HEK293T (cell line): Measurements from ENCODE around the gene EDC3.

Source experiments
- CTCF ChIA-PET: fragments of 350-600 bp; formaldehyde crosslinking; extraction: SDS; loops from one replicate; lab custom pipeline; 2021; ENCODE audit warnings: antibody characterized with exemption, inconsistent platforms; lab: Yijun Ruan, JAX
- POLR2A ChIA-PET: fragments of 350-600 bp; formaldehyde crosslinking; extraction: SDS; loops from one replicate; lab custom pipeline; 2020; ENCODE audit warnings: antibody characterized with exemption, inconsistent platforms; lab: Yijun Ruan, JAX
- DNase-seq: peaks from one replicate; pipeline ENCODE4 v3.0.0; 2012; ENCODE audit warnings: mixed read lengths; ENCODE audit errors: extremely low spot score
- ARNT ChIP-seq: fragments of 450-650 bp; IDR thresholded peaks from 2 replicates; pipeline ENCODE4 v1.6.1; 2017; ENCODE audit warnings: mild to moderate bottlenecking
- BHLHE40 ChIP-seq: fragments of 450-650 bp; IDR thresholded peaks from 2 replicates; pipeline ENCODE4 v1.6.1; 2016; ENCODE audit warnings: mild to moderate bottlenecking, moderate library complexity, borderline replicate concordance
- CTBP1 ChIP-seq: fragments of 450-650 bp; IDR thresholded peaks from 2 replicates; pipeline ENCODE4 v1.6.1; 2016; ENCODE audit warnings: borderline replicate concordance
- ELF4 ChIP-seq: fragments of 450-650 bp; IDR thresholded peaks from 2 replicates; pipeline ENCODE4 v1.6.1; 2017; ENCODE audit warnings: antibody characterized with exemption
- FOXA1 ChIP-seq: fragments of 450-650 bp; IDR thresholded peaks from 2 replicates; pipeline ENCODE4 v1.6.1; 2016; ENCODE audit warnings: mild to moderate bottlenecking
- FOXK2 ChIP-seq: fragments of 450-650 bp; IDR thresholded peaks from 2 replicates; pipeline ENCODE4 v1.6.1; 2016; ENCODE audit warnings: mild to moderate bottlenecking
- FOXM1 ChIP-seq: fragments of 450-650 bp; IDR thresholded peaks from 2 replicates; pipeline ENCODE4 v1.6.1; 2017; ENCODE audit warnings: mild to moderate bottlenecking, borderline replicate concordance
- HDGF ChIP-seq: fragments of 450-650 bp; IDR thresholded peaks from 2 replicates; pipeline ENCODE4 v1.6.1; 2017; ENCODE audit warnings: antibody characterized with exemption, borderline replicate concordance
- L3MBTL2 ChIP-seq: fragments of 450-650 bp; conservative IDR thresholded peaks from 2 replicates; pipeline ENCODE4 v1.6.1; 2016; ENCODE audit warnings: mild to moderate bottlenecking
- LEF1 ChIP-seq: fragments of 450-650 bp; IDR thresholded peaks from 2 replicates; pipeline ENCODE4 v1.6.1; 2017; ENCODE audit warnings: mild to moderate bottlenecking, borderline replicate concordance
- NFRKB ChIP-seq: fragments of 450-650 bp; IDR thresholded peaks from 2 replicates; pipeline ENCODE4 v1.6.1; 2016; ENCODE audit warnings: mild to moderate bottlenecking, moderate library complexity
- SP1 ChIP-seq: fragments of 450-650 bp; IDR thresholded peaks from 2 replicates; pipeline ENCODE4 v1.6.1; 2017
- SUZ12 ChIP-seq: fragments of 450-650 bp; IDR thresholded peaks from 2 replicates; pipeline ENCODE4 v1.6.1; 2016; ENCODE audit warnings: mild to moderate bottlenecking
- TARDBP ChIP-seq: fragments of 450-650 bp; IDR thresholded peaks from 2 replicates; pipeline ENCODE4 v1.6.1; 2016
- ZNF384 ChIP-seq: fragments of 450-650 bp; IDR thresholded peaks from 2 replicates; pipeline ENCODE4 v1.6.1; 2016
- TF ChIP-seq, protein P1 (sequence below): fragments of 450-650 bp; IDR thresholded peaks from 2 replicates; pipeline ENCODE4 v1.6.1; 2016

The EDC3 gene

DNA sequence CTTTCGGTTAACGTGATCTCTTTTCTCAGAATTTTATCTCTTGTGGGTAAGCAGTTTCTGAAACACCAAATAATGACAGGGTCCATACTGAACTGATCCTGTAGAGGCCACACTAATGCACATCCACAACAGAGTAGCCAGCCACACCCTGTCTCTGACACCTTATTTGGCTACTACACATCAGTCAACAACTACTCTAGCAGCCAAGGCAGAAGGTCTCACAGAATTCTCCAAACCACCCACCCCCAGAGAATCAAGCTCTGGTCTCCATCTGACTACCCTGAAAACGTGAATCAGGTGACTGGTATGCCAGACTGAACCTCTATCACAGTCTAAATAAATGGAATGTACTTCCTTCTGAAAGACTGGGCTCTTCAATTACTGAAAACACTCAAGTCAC is 38.0 kb downstream of the EDC3 start:
- DNase-seq = no peak
- ChIA-PET POLR2A (no interaction called here), CTCF (no interaction called here)

DNA sequence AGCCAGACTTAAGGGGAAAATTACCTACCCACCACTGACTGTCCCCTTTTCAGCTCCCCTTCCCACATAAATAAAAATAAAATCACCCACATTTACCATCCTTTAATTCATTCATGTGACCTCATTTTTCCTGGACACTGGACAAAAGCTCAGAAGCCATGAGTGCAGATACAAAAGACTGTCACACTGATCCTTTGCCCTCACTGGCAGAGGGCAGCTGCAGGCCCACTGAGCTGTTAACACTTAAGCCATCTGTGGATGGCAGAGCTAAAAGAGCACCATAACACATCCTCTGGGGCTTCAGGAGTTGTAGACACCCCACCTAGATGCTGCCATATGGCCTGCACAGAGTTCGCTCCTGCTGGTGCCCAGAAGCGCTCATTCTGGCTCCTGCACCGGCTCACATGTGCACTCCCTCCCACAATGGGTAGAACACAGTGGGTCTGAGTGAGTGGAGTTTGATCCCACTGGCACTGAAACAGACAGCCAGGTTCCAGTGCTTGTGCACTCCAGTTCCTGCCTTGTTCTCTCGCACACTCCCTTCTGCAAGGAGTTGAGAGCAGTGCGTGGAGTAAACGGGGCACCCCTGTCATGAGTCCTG is 38.8 kb downstream of the EDC3 start:
- no peak for DNase-seq
- ChIA-PET POLR2A (interaction anchor here (0.6 to 1.1 kb wide), 3 partner anchors 39 to 116 kb away, joined by 3 to 7 read pairs (median 3); partner anchors contain the start of genes ARID3B and EDC3), CTCF (no interaction called here)
- no peak for TF ChIP-seq FOXM1
- TF ChIP-seq, protein P1, sequence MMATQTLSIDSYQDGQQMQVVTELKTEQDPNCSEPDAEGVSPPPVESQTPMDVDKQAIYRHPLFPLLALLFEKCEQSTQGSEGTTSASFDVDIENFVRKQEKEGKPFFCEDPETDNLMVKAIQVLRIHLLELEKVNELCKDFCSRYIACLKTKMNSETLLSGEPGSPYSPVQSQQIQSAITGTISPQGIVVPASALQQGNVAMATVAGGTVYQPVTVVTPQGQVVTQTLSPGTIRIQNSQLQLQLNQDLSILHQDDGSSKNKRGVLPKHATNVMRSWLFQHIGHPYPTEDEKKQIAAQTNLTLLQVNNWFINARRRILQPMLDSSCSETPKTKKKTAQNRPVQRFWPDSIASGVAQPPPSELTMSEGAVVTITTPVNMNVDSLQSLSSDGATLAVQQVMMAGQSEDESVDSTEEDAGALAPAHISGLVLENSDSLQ = no peak
- TF ChIP-seq FOXA1 = no peak

More for the DNA sequence above, 38.0 kb downstream of the EDC3 start:
- no peak for TF ChIP-seq FOXM1
- no peak for TF ChIP-seq CTBP1
- TF ChIP-seq, protein P1 = no peak
- no peak for TF ChIP-seq SUZ12
- no peak for TF ChIP-seq ARNT
- TF ChIP-seq NFRKB = no peak
- no peak for TF ChIP-seq L3MBTL2
- TF ChIP-seq ELF4 = no peak
- TF ChIP-seq SP1 = no peak
- TF ChIP-seq ZNF384 = no peak
- TF ChIP-seq FOXA1 = no peak

DNA sequence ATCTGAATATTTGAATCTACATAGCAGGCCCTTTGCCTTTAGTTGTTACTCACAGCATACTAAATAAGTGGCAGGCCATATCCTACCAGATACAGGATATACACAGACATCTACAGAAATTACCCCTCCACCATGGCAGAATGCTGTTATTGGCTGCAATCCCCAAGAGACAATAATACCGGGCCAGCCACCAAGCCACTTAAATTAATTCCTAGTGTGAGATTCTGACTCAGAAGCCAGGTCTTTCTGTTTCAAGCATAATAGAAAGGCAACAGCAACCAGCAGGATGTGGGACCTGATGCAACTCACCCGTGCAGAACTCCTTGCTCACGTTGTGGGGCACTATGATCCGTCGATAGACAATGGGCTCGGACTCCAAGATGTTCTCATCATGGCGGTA is 40.4 kb downstream of the EDC3 start:
- ChIA-PET CTCF (no interaction called here), POLR2A (interaction anchor here (1.9 kb wide), 1 partner anchor 105 kb away, joined by 7 read pairs; no protein-coding TSS in a partner anchor)
- DNase-seq = no peak
- TF ChIP-seq ELF4 = no peak
- no peak for TF ChIP-seq ARNT
- TF ChIP-seq FOXM1 = no peak
- no peak for TF ChIP-seq SP1
- no peak for TF ChIP-seq CTBP1
- TF ChIP-seq SUZ12 = no peak

DNA sequence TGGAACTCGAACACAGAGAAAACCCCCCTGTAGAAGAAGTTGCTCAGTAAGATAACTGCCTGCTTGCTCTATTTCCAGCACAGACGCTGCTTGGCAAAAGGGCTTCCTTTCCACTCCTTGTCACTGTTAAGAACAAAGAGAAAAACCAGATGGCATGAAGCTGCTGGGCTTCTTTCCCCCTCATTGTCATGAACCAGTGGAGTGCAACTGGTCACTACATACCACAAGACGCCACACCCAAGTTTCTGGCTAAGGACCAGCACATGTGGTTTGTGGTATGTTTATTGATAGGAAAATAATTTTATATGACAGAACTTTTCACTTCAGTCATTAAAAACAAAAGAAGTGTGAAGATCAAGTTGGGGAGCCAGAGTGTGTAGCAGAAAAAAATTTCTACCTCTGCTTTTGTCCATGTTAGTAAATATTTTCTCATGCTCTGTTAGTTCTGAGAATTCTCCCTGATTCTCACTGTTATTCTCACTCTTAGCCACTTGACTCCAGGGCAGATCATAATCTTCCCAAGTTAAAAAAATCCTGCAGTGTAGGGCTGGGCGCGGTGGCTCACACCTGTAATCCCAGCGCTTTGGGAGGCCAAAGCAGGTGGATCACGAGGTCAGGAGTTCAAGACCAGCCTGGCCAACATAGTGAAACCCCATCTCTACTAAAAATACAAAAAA is 42.3 kb downstream of the EDC3 start:
- CTCF ChIA-PET = no interaction called here
- no peak for TF ChIP-seq NFRKB
- TF ChIP-seq, protein P1 = no peak
- POLR2A ChIA-PET = interaction anchor here (1.1 to 1.9 kb wide), 3 partner anchors 11 to 107 kb away, joined by 4 to 7 read pairs (median 5); partner anchors contain the start of gene EDC3
- no peak for DNase-seq

DNA sequence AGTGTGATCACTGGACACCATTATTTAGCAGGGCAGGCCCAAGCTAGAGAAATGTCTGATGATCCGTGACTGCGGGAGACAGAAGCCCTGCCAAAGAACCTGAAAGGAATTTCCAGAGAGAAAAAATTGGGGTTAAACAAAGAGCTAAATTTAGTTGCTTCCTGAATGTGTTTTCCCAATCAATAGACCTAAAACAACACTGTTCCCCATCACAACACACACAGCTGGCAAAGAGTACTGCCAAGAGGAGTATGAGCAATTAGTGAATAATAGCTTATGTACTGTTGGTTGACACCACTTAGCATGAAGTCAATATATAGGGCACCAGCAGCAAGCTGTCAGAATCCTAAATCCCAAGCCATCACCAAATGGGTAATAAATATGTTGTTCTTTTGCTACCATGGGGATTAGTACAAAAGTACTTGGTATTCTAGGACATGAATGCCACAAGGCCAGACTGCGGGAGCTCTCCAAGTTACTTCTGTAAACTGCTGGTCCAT is 44.5 kb downstream of the EDC3 start:
- ChIA-PET CTCF (interaction anchor here (1.6 kb wide), 1 partner anchor 19 kb away, joined by 5 read pairs; no protein-coding TSS in a partner anchor), POLR2A (interaction anchor here (0.5 kb wide), 1 partner anchor 258 kb away, joined by 3 read pairs; no protein-coding TSS in a partner anchor)
- DNase-seq = no peak
- no peak for TF ChIP-seq CTBP1
- TF ChIP-seq ELF4 = no peak
- TF ChIP-seq SP1 = no peak
- no peak for TF ChIP-seq SUZ12
- no peak for TF ChIP-seq TARDBP
- no peak for TF ChIP-seq ZNF384
- no peak for TF ChIP-seq LEF1
- no peak for TF ChIP-seq NFRKB
- TF ChIP-seq, protein P1 = no peak
- TF ChIP-seq BHLHE40 = no peak
- TF ChIP-seq FOXA1 = no peak

DNA sequence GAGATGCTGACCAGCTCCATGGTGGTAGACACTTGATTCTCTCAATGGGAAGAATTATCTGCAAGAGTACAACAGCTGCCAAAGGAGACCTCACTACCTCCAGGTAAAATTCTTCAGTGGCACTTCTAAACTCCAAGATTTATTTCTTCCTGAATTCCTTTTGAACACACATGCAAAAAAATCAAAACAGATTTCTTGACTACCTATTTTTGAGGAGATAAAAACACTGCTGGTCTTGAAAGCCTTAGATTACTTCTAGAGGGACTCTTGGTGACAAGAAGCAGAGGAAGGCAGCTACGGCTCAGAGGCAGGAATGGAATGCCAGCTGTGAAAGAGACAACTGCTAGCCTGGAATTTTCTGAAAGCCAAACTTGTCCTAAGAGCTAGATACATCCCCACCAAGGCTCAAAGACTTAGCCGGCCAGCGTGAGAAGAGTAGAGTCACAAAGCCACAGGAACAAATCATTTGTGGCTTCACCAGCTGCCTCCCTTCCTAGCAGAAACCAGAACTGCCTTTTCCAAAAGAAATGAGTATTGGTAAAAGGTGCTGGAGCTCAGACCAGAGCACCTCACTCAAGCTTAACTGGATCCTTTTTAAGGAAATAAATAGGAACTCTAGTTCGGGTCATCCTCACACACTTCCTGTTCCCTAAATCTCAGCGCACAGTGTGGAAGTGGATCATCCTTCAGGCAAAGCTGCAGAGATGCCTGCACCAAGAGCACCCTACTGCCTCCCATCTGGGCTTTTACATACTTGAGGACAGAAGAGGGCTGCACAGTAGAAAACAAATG is 47.6 kb downstream of the EDC3 start:
- ChIA-PET CTCF (interaction anchor here (0.6 to 1.4 kb wide), 4 partner anchors 15 to 256 kb away, joined by 3 read pairs; no protein-coding TSS in a partner anchor), POLR2A (interaction anchor here (1.1 to 1.4 kb wide), 2 partner anchors 47 to 112 kb away, joined by 3 to 4 read pairs; no protein-coding TSS in a partner anchor)
- no peak for DNase-seq
- TF ChIP-seq HDGF (no peak), NFRKB (no peak), CTBP1 (no peak), FOXM1 (no peak), SUZ12 (no peak), TARDBP (no peak), FOXK2 (no peak), ZNF384 (no peak), L3MBTL2 (no peak), ARNT (no peak), FOXA1 (no peak), LEF1 (no peak)
